Activated naive CD8-positive, alpha-beta T cell treated with anti-CD3 and anti-CD28 coated beads, Interleukin-2, amount 10 ng/mL, durations not matched to agents 7 days and 5 days (primary cell): Measurements from ENCODE around the gene KCNH3. TPM values are rescaled to one million over a fixed set of nuclear protein-coding genes. Genes with fewer than 3 reads are reported as not detected.
A peak's percentile ranks its signal among the peaks of the same experiment; 100 is the strongest.

Experiments
- ATAC-seq: fragments of 150-1000 bp; cut with Tn5 transposase; one replicate; pipeline ENCODE4 v1.10.0; 2021; ENCODE audit warnings: low read depth, moderate library complexity
- POLR2A ChIA-PET: fragments of 350-600 bp; sonication (Branson Sonifier 250); formaldehyde crosslinking; loops from one replicate; lab custom pipeline; 2021; ENCODE audit warnings: antibody characterized with exemption; lab: Charles Lee
- DNase-seq: peaks from one replicate; pipeline ENCODE4 v3.0.0; 2021
- H3K27ac Mint-ChIP-seq: one replicate; pipeline ENCODE4 v1.8.0; 2022; ENCODE audit warnings: mild to moderate bottlenecking, mixed read lengths
- H3K27me3 Mint-ChIP-seq: one replicate; pipeline ENCODE4 v1.8.0; 2022; ENCODE audit warnings: mild to moderate bottlenecking, moderate library complexity, mixed read lengths
- H3K36me3 Mint-ChIP-seq: one replicate; pipeline ENCODE4 v1.8.0; 2021; ENCODE audit warnings: mild to moderate bottlenecking, mixed read lengths
- H3K4me1 Mint-ChIP-seq: one replicate; pipeline ENCODE4 v1.8.0; 2021; ENCODE audit warnings: mixed read lengths
- H3K4me3 Mint-ChIP-seq: one replicate; pipeline ENCODE4 v1.8.0; 2022; ENCODE audit warnings: mild to moderate bottlenecking, moderate library complexity, mixed read lengths
- H3K9me3 Mint-ChIP-seq: one replicate; pipeline ENCODE4 v1.8.0; 2021; ENCODE audit warnings: mixed read lengths
- total RNA-seq, 2 experiments: library from RNA; stranded (reverse); gene quantifications; one replicate each; pipeline ENCODE4 v1.2.3, GENCODE V29; 2021

KCNH3 gene
- total RNA-seq, 2 experiments from 2014 or later = 5.4 to 5.8 TPM

DNA sequence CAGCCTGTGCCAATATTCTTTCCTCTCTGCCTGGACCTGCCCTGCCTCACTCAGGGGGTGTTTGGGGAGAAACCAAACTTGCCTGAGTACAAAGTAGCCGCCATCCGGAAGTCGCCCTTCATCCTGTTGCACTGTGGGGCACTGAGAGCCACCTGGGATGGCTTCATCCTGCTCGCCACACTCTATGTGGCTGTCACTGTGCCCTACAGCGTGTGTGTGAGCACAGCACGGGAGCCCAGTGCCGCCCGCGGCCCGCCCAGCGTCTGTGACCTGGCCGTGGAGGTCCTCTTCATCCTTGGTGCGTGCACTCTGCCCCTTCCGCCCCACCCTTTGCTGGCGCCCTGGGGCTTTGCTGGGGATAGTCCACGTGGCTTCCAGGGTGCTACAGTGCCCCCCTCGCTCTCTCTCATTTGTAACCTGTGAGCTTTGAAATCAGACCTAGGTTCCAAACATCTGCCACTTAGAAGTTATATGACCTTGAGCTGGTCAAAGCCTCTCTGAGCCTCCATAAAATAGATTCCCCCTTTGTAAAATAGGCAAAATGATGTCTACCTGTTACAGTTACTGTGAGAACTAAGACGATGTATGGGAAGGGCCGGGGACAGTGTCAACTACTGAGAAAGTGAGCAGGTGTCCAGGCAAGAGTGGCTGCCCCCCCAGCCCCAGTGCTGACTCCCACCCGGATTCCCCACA is 4.5 kb downstream of the KCNH3 start:
- H3K36me3 Mint-ChIP-seq = no peaks in the 10 kb centered on the region
- ATAC-seq = peak; percentile 18
- no peak for DNase-seq
- H3K4me3 Mint-ChIP-seq = peak overlapping the region; percentile 6
- H3K27me3 Mint-ChIP-seq = peaks cover 22% of the 10 kb centered on the region
- H3K4me1 Mint-ChIP-seq = peaks cover 29% of the 10 kb centered on the region
- peak overlapping the region; percentile 52 for H3K27ac Mint-ChIP-seq
- no peaks in the 10 kb centered on the region for H3K9me3 Mint-ChIP-seq
- POLR2A ChIA-PET = no interaction called here

DNA sequence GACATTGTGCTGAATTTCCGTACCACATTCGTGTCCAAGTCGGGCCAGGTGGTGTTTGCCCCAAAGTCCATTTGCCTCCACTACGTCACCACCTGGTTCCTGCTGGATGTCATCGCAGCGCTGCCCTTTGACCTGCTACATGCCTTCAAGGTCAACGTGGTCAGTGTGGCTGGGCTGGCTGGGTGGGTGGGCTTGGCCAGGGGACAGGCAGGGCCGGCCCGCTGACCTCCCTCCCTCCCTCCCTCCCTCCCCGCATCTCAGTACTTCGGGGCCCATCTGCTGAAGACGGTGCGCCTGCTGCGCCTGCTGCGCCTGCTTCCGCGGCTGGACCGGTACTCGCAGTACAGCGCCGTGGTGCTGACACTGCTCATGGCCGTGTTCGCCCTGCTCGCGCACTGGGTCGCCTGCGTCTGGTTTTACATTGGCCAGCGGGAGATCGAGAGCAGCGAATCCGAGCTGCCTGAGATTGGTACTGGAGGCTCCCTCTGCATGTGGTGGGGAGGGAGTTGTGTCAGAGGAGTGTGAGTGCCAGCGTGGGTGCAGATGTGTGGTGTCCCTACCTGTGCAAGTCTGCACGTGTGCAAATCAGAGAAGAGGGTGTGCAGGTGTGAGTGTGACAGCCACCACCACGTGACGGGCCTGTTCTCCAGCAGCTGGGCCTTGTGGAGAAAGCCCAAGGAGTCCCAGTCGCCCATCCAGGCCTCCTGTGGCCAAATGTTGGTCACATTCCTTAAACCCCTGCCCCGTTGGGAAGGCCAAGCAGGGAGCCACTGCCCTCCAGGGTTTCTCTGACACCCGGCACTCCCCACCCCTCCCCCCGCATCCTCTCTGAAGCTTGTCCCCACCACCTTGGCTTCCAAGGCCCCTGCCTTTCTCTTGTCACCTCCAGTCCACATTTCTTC is 5.3 kb downstream of the KCNH3 start:
- no peaks in the 10 kb centered on the region for H3K36me3 Mint-ChIP-seq
- no peaks in the 10 kb centered on the region for H3K9me3 Mint-ChIP-seq
- peaks cover 22% of the 10 kb centered on the region for H3K27me3 Mint-ChIP-seq
- peak overlapping the region; percentile 8 for H3K27ac Mint-ChIP-seq
- H3K4me1 Mint-ChIP-seq = peaks cover 29% of the 10 kb centered on the region
- no peak overlapping the region for H3K4me3 Mint-ChIP-seq
- DNase-seq = no peak
- POLR2A ChIA-PET = interaction anchor here (0.8 to 1.0 kb wide), 2 partner anchors 10 to 177 kb away, joined by 3 to 4 read pairs; partner anchors contain the start of gene SPATS2
- ATAC-seq = no peak

DNA sequence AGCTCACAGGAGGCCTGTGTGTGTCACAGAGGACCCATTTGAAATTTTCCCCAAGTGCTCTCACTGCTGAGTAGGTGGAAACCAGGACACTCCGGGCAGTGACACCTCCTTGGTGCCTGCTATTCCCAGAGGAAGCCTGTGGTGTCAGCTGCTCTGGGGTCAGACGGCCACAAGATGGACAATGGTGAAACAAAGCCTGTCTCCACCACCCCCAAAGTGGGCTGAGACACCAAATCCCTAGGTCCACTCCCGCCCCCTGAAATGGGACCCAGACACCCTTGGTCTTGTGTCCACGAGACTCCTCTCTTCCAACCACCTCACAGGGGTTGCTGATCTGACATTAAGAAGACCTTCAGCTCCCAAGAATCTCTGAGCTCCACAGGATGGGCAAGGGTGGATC is 7.0 kb downstream of the KCNH3 start:
- H3K9me3 Mint-ChIP-seq = no peaks in the 10 kb centered on the region
- ATAC-seq (no peak), DNase-seq (no peak)
- no peak overlapping the region for H3K27ac Mint-ChIP-seq
- peaks cover 3% of the 10 kb centered on the region for H3K36me3 Mint-ChIP-seq
- POLR2A ChIA-PET = interaction anchor here (0.9 kb wide), 1 partner anchor 11 kb away, joined by 5 read pairs; no protein-coding TSS in a partner anchor
- peaks cover 22% of the 10 kb centered on the region for H3K4me1 Mint-ChIP-seq
- peaks cover 8% of the 10 kb centered on the region for H3K27me3 Mint-ChIP-seq
- no peak overlapping the region for H3K4me3 Mint-ChIP-seq

DNA sequence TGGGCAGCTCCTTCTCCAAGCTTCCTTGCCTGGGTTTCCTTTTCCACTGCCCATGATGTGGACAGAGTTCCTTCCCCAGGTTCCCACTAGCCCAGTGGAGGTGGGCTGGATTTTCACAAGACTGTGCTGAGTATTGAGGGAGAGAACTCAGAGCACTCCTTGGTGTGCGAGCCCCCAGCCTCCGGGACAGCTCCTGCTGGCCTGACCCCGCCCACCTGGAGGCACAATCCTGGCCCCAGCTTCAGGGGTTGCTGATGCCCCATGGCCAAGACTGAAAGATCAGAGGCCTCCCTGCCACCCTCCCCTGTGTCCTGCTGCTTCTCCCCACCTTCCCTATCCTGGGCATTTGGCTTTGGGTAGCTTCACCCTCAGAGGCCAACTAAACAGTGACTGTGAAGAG is 7.7 kb downstream of the KCNH3 start:
- Mint-ChIP-seq H3K27me3 (peaks cover 3% of the 10 kb centered on the region), H3K4me3 (no peak overlapping the region), H3K9me3 (no peaks in the 10 kb centered on the region), H3K27ac (no peak overlapping the region), H3K36me3 (peaks cover 3% of the 10 kb centered on the region), H3K4me1 (peaks cover 17% of the 10 kb centered on the region)
- POLR2A ChIA-PET = no interaction called here
- DNase-seq (peak; percentile 15), ATAC-seq (no peak)

DNA sequence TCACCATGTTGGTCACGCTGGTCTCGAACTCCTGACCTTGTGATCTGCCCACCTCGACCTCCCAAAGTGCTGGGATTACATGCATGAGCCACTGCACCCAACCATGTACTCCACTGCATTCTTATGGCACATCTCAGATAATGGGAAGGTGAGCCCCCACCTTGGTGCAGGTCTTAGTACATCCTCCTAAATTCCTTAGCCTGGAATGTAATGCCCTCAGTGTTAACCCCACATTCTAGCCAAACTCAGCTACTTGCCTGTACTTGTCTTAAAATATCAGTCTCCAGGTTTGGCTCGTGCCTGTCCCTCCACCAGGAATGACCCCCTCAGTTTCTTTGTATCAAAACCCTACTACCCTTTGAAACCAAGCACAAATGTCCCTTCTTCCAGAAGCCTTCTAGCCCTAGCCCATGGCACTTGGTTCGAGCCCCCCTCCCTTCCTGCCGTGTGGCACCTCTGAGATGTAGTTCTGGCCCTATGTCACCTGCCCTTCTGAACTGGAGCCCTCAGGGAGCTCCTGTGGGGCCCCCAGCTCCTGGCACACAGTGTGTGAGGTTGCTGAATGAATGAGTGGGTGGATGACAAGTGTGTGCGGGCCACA is 8.4 kb downstream of the KCNH3 start:
- peaks cover 2% of the 10 kb centered on the region for H3K27me3 Mint-ChIP-seq
- H3K4me1 Mint-ChIP-seq = peaks cover 15% of the 10 kb centered on the region
- peaks cover 3% of the 10 kb centered on the region for H3K36me3 Mint-ChIP-seq
- no peak for ATAC-seq
- H3K4me3 Mint-ChIP-seq = no peak overlapping the region
- H3K9me3 Mint-ChIP-seq = no peaks in the 10 kb centered on the region
- POLR2A ChIA-PET = interaction anchor here (0.5 kb wide), 1 partner anchor 813 kb away, joined by 5 read pairs; no protein-coding TSS in a partner anchor
- H3K27ac Mint-ChIP-seq = no peak overlapping the region
- no peak for DNase-seq

DNA sequence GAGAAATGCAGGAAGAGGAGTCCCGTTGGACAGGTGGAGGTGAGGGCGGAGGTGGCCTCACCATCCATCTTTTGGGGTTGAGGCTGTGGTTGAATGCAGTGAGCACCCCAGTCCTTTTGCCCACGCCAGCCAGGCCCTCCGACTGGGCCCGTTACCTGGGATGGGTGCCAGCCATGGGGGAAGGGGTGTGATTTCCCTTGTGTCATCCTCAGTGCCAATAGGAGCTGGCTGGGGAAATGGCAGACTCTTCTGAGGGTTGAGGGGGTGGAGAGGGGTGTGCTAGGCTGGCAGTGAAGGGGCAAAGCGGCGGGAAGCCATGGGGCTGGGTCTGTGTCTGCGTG is 9.6 kb downstream of the KCNH3 start:
- H3K9me3 Mint-ChIP-seq = no peaks in the 10 kb centered on the region
- peak overlapping the region; percentile 83 for H3K27ac Mint-ChIP-seq

DNA sequence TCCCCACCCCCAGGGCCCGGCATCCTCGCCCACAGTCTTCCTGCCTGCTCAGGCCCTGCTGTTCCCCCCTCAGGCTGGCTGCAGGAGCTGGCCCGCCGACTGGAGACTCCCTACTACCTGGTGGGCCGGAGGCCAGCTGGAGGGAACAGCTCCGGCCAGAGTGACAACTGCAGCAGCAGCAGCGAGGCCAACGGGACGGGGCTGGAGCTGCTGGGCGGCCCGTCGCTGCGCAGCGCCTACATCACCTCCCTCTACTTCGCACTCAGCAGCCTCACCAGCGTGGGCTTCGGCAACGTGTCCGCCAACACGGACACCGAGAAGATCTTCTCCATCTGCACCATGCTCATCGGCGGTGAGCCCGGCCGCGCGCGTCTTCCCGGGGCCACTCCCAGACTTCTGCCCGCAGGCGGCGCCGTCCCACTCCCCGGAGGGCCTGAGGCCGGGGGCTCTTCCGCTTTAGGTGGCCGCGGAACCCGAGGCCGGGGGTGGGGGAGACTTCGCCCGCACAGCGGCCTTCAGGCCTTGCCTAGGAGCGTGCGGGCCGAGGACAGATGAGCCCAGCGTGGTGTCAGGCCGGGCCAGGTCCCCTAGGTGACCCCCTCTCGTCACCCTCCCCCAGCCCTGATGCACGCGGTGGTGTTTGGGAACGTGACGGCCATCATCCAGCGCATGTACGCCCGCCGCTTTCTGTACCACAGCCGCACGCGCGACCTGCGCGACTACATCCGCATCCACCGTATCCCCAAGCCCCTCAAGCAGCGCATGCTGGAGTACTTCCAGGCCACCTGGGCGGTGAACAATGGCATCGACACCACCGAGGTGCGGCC is 10.2 kb downstream of the KCNH3 start:
- Mint-ChIP-seq H3K36me3 (peaks cover 3% of the 10 kb centered on the region), H3K27me3 (no peaks in the 10 kb centered on the region), H3K4me3 (peak overlapping the region; percentile 85), H3K4me1 (peaks cover 14% of the 10 kb centered on the region), H3K27ac (peak overlapping the region; percentile 83), H3K9me3 (no peaks in the 10 kb centered on the region)
- POLR2A ChIA-PET = interaction anchor here (0.9 to 1.1 kb wide), 2 partner anchors 31 to 73 kb away, joined by 4 read pairs; no protein-coding TSS in a partner anchor
- DNase-seq = peak; percentile 66
- ATAC-seq = peak; percentile 42

More for the DNA sequence above, 9.6 kb downstream of the KCNH3 start:
- Mint-ChIP-seq H3K4me3 (peak overlapping the region; percentile 85), H3K4me1 (peaks cover 13% of the 10 kb centered on the region), H3K36me3 (peaks cover 3% of the 10 kb centered on the region), H3K27me3 (no peaks in the 10 kb centered on the region)
- ATAC-seq (no peak), DNase-seq (no peak)
- POLR2A ChIA-PET = interaction anchor here (0.9 to 1.1 kb wide), 2 partner anchors 32 to 74 kb away, joined by 4 read pairs; no protein-coding TSS in a partner anchor

DNA sequence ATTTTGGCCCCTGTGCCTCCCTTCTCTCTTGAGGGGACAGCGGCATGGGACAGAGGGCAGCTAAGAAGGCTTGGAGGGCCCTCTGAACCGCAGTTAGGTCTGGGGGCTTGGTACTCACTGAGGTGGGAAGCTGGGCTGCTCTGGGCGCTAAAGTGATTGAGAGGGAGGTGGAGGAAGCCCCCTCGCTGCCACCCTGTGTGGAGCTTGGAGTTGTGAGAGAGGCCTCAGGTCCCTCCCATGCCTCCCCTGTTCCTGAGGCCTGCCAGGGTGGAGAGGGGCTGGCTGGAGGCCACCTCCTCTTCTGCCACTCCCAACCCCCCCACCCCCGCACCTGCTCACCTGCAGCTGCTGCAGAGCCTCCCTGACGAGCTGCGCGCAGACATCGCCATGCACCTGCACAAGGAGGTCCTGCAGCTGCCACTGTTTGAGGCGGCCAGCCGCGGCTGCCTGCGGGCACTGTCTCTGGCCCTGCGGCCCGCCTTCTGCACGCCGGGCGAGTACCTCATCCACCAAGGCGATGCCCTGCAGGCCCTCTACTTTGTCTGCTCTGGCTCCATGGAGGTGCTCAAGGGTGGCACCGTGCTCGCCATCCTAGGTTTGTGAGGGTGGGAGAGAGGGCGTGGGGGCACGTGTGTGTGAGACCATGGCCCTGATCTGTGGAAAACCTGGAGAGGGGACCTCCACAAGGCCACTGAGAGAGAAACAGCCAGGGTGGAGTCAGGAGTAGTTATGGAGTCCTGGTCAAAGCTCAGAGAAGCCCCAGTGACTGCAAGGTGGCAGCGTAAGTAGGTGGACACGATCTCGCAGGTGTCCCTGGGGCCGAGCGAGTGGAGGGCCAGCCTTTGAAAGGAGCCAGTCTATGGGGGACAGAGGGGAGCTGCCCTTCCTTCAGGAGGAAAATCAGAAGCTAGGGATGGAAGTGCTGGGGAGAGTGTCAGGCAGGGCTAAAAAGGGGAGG is 11.2 kb downstream of the KCNH3 start:
- peak overlapping the region; percentile 85 for H3K4me3 Mint-ChIP-seq
- DNase-seq = peak; percentile 31
- peaks cover 11% of the 10 kb centered on the region for H3K4me1 Mint-ChIP-seq
- no peaks in the 10 kb centered on the region for H3K9me3 Mint-ChIP-seq
- peak overlapping the region; percentile 51 for H3K27ac Mint-ChIP-seq
- ATAC-seq = no peak
- no peaks in the 10 kb centered on the region for H3K27me3 Mint-ChIP-seq
- POLR2A ChIA-PET = interaction anchor here (0.9 to 1.3 kb wide), 2 partner anchors 10 to 34 kb away, joined by 3 to 4 read pairs; no protein-coding TSS in a partner anchor
- peaks cover 3% of the 10 kb centered on the region for H3K36me3 Mint-ChIP-seq

DNA sequence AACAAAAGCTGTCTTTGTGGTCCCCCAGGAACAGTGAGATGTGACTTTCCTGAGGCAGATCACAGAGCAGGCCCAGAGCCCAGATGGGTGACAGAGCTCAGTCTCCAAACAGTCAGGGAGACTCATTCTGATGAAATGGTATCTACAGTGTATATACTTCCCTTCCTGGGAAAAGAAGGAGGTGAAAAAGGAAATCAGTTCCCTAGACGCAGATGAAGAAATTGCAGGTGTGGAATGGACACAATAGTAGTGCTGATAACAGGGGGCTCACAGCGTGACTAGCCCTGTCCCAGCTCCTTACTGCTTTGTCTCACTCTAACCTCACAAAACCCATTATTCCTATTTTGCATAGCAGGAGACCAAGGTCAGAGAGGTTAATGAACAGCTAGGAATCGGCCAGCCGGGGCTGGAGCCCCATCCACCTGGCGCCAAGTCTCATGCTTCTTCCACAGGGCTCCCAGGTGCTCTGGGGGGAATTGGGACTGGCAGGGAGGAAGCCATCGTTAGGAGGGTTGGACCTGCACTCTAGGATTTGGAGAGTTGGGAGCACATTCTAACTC is 11.9 kb downstream of the KCNH3 start:
- POLR2A ChIA-PET = interaction anchor here (1.3 kb wide), 1 partner anchor 9 kb away, joined by 4 read pairs; no protein-coding TSS in a partner anchor
- H3K36me3 Mint-ChIP-seq = peaks cover 3% of the 10 kb centered on the region
- no peak overlapping the region for H3K4me3 Mint-ChIP-seq
- no peaks in the 10 kb centered on the region for H3K27me3 Mint-ChIP-seq
- ATAC-seq (no peak), DNase-seq (peak; percentile 8)
- no peaks in the 10 kb centered on the region for H3K9me3 Mint-ChIP-seq
- H3K4me1 Mint-ChIP-seq = peaks cover 11% of the 10 kb centered on the region
- no peak overlapping the region for H3K27ac Mint-ChIP-seq

DNA sequence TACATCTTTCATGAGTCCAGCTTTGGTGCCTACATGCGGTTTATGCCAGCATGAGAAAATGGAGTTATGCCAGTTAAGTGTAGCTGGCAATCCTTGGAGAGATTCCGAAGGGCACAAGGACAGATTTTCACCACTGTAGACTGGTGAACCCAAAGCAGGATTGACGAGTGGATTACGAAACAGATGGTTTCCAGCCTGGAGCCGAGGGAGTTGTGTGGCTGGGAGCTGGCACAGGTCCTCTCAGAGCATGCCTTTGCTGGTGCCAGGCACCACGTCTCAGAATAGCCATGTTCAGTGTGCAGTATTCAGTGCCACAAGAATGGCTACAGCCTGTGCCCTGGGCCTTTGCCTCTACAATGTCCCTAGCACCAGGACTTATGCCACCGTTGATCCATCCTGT is 13.2 kb downstream of the KCNH3 start:
- Mint-ChIP-seq H3K9me3 (no peaks in the 10 kb centered on the region), H3K27me3 (no peaks in the 10 kb centered on the region), H3K36me3 (peaks cover 4% of the 10 kb centered on the region), H3K4me3 (no peak overlapping the region), H3K27ac (no peak overlapping the region), H3K4me1 (peaks cover 14% of the 10 kb centered on the region)
- DNase-seq (no peak), ATAC-seq (no peak)
- POLR2A ChIA-PET = interaction anchor here (0.7 to 1.8 kb wide), 2 partner anchors 15 to 17 kb away, joined by 3 to 4 read pairs; no protein-coding TSS in a partner anchor

DNA sequence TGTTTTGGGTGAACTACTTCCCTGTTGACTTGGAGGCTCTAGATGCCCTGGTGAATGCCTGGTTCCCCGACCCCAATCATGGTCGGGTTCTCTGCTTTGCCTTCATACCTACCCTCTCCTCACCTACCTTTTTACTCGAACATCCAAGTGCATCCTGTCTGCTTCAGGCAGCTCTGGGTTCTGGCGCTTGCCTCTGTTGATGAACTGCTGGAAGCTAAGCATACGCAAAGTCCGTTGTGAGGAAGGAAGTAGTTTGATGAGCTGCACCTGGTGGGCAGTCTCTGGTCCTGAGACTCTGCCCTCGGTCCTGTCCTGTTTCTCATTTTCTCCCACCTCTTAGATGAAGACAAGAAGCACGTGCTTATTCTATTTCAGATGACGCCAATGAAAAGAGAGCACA is 13.6 kb downstream of the KCNH3 start:
- no peaks in the 10 kb centered on the region for H3K27me3 Mint-ChIP-seq
- POLR2A ChIA-PET = interaction anchor here (1.5 to 1.8 kb wide), 2 partner anchors 15 to 71 kb away, joined by 4 to 5 read pairs; partner anchors contain the start of gene PRPF40B
- no peaks in the 10 kb centered on the region for H3K9me3 Mint-ChIP-seq
- DNase-seq (no peak), ATAC-seq (no peak)
- no peak overlapping the region for H3K4me3 Mint-ChIP-seq
- no peak overlapping the region for H3K27ac Mint-ChIP-seq
- peaks cover 4% of the 10 kb centered on the region for H3K36me3 Mint-ChIP-seq
- peaks cover 14% of the 10 kb centered on the region for H3K4me1 Mint-ChIP-seq
